B cell (primary cell): Measurements from ENCODE around the gene DGCR2.
"Not testable (repeated sequence)": the region's sequence is repeated elsewhere in the genome, so short reads cannot be mapped to it uniquely, and the experiment has no call there.

Source experiments
- CTCF ChIP-seq: fragments of 200-600 bp; IDR thresholded peaks from one replicate; pipeline ENCODE4 v1.8.0; 2022; ENCODE audit warnings: antibody characterized with exemption, mild to moderate bottlenecking
- EZH2 ChIP-seq: IDR thresholded peaks from 2 replicates; pipeline ENCODE4 v1.6.1; 2012; ENCODE audit warnings: borderline replicate concordance, low read depth, mild to moderate bottlenecking, moderate library complexity, low read length; ENCODE audit not compliant: insufficient read depth, poor library complexity, severe bottlenecking

- not testable (repeated sequence) for TF ChIP-seq CTCF, EZH2
Observed at GRCh38 chr22:19029113-19030103, 92.8 kb downstream of the DGCR2 start.
